Ishikawa (cell line): ENCODE measurements around the gene ITSN2.

ENCODE experiments used
- CEBPB ChIP-seq: IDR thresholded peaks from 2 replicates; pipeline ENCODE4 v1.6.1; 2012
- FOXM1 ChIP-seq: IDR thresholded peaks from 2 replicates; pipeline ENCODE4 v1.6.1; 2012; ENCODE audit warnings: low read depth, borderline replicate concordance
- NFIC ChIP-seq: IDR thresholded peaks from 2 replicates; pipeline ENCODE4 v1.6.1; 2012
- RAD21 ChIP-seq: IDR thresholded peaks from 2 replicates; pipeline ENCODE4 v1.6.1; 2012; ENCODE audit warnings: low read depth
- TCF12 ChIP-seq: IDR thresholded peaks from 2 replicates; pipeline ENCODE4 v1.6.1; 2012; ENCODE audit warnings: low read depth
- YY1 ChIP-seq: IDR thresholded peaks from 2 replicates; pipeline ENCODE4 v1.6.1; 2012; ENCODE audit warnings: low read depth
- TF ChIP-seq, protein P1 (sequence below): IDR thresholded peaks from 2 replicates; pipeline ENCODE4 v1.6.1; 2012; ENCODE audit warnings: low read depth, mild to moderate bottlenecking
- TF ChIP-seq, protein P2 (sequence below): IDR thresholded peaks from 2 replicates; pipeline ENCODE4 v1.6.1; 2012

DNA sequence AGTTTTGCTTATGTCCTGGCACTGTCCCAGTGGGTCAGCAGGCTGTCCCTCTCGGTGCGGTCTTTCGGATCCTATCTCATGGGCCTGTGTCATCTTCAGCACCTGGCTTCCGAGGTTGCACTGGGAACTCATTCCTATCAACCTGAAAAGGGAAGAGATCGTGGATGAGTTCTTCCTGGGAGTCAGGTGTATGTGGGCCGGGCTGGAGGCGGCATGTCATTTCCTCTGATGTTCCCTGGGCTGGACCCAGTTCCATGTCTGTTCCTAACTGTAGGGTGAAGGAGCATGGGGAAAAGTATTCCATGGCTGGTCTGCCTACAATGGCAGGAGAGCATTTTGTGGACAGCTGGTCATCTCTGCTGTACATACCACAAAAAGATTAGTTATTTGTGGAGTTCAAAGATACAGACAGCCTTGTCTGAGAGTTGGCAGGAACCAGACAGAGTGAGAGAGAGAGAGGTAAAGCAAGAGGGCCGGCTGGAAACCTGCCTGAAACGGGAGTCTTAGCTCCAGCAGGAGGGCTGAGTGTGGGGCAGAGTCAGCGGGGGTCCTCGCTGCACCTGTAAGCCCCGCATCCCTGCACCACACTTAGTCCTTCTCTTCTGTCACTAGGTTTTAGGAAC lies 160.3 kb downstream of the ITSN2 start:
- TF ChIP-seq YY1 (no peak), RAD21 (no peak), NFIC (no peak), TCF12 (no peak), FOXM1 (no peak), CEBPB (no peak)
- TF ChIP-seq, protein P1, sequence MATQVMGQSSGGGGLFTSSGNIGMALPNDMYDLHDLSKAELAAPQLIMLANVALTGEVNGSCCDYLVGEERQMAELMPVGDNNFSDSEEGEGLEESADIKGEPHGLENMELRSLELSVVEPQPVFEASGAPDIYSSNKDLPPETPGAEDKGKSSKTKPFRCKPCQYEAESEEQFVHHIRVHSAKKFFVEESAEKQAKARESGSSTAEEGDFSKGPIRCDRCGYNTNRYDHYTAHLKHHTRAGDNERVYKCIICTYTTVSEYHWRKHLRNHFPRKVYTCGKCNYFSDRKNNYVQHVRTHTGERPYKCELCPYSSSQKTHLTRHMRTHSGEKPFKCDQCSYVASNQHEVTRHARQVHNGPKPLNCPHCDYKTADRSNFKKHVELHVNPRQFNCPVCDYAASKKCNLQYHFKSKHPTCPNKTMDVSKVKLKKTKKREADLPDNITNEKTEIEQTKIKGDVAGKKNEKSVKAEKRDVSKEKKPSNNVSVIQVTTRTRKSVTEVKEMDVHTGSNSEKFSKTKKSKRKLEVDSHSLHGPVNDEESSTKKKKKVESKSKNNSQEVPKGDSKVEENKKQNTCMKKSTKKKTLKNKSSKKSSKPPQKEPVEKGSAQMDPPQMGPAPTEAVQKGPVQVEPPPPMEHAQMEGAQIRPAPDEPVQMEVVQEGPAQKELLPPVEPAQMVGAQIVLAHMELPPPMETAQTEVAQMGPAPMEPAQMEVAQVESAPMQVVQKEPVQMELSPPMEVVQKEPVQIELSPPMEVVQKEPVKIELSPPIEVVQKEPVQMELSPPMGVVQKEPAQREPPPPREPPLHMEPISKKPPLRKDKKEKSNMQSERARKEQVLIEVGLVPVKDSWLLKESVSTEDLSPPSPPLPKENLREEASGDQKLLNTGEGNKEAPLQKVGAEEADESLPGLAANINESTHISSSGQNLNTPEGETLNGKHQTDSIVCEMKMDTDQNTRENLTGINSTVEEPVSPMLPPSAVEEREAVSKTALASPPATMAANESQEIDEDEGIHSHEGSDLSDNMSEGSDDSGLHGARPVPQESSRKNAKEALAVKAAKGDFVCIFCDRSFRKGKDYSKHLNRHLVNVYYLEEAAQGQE = no peak
- TF ChIP-seq, protein P2, sequence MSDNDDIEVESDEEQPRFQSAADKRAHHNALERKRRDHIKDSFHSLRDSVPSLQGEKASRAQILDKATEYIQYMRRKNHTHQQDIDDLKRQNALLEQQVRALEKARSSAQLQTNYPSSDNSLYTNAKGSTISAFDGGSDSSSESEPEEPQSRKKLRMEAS = no peak
